Measurements from ENCODE around the gene PRC1. TPM values are rescaled to one million over a fixed set of nuclear protein-coding genes. Genes with fewer than 3 reads are reported as not detected.
A peak's percentile ranks its signal among the peaks of the same experiment; 100 is the strongest.

Gene PRC1
- total and polyA plus RNA-seq, 2 of the 13 experiments (the other 11 are each of a cell fraction or from before 2014, with no cell fraction given): 137 to 162 TPM

GRCh38 chr15:90986790-90987507 lies 7.4 kb downstream of the PRC1 start:
- WGBS (ENCODE audit: low lambda C conversion rate): 90% methylated on average over 11 of the region's 11 CpGs
- in situ Hi-C loops (cut with HindIII; ENCODE audit: extremely low pct_ligation_motif_present, low pct_unique_long_range_greater_than_20kb): no loop called here
- peaks cover 3 to 31% of the 10 kb centered on the region in 2 experiments; a peak in 3 of 5 replicates for H3K36me3 ChIP-seq (replicated peaks in 1 of 2; ENCODE audit: control insufficient read depth in 1 of 2, insufficient read depth in 2 of 2, low read length in 2 of 2)
- ChIA-PET POLR2A (interaction anchor here (0.8 kb wide), 1 partner anchor 57 kb away, joined by 3 read pairs; no protein-coding TSS in a partner anchor), CTCF (ENCODE audit: low intra/inter-chr PET ratio, low total read pairs) (no interaction called here)
- no peak overlapping the region for H3K4me2 ChIP-seq (ENCODE audit: low read depth, low read length)
- no peak overlapping the region for H2AFZ ChIP-seq (ENCODE audit: low read length)
- no TSS peak for BruUV-seq (replicated peaks)
- no peaks in the 10 kb centered on the region for H3K9me3 ChIP-seq (ENCODE audit: low read length)
- 0 out of 2 replicates have a peak, but pooled peaks have one; percentile 27 for TF ChIP-seq ZNF770 (CRISPR knock-in tag; IDR thresholded peaks at IDR 0.05)
- no peak for TF ChIP-seq ZNF17 (CRISPR knock-in tag; IDR thresholded peaks at IDR 0.05)
- intact Hi-C loops (cut with micrococcal nuclease; ENCODE audit: unreplicated experiment): no loop called here
- ATAC-seq: no peak
- no peak for DNase-seq (ENCODE audit: low spot score)
- peaks cover 26% of the 10 kb centered on the region for H3K4me1 ChIP-seq (ENCODE audit: insufficient read depth, low read length)
- no peak overlapping the region for H3K4me3 ChIP-seq (replicated peaks in 1 of 3; ENCODE audit: insufficient read depth in 1 of 3, low read depth in 2 of 3, low read length in 3 of 3)
- H3K27ac ChIP-seq (ENCODE audit: extremely low read length, insufficient read depth, low read length): no peak overlapping the region
- FAIRE-seq: no peak
- peaks cover 71% of the 10 kb centered on the region for H3K79me2 ChIP-seq (ENCODE audit: insufficient read depth, low read length)
- no peak overlapping the region for H3K9ac ChIP-seq (ENCODE audit: insufficient read depth, low read depth, low read length)
- H3K27me3 ChIP-seq (ENCODE audit: control insufficient read depth in 1 of 2, insufficient read depth in 2 of 2, low read length in 2 of 2): no peaks in the 10 kb centered on the region
- H4K20me1 ChIP-seq (ENCODE audit: insufficient read depth, low read length): peaks cover 7% of the 10 kb centered on the region; the same call in 1 of the 2 replicates

GRCh38 chr15:90982135-90982534 lies 12.2 kb downstream of the PRC1 start:
- POLR2A ChIA-PET: no interaction called here
- intact Hi-C loops (cut with micrococcal nuclease; ENCODE audit: unreplicated experiment): no loop called here
- no peaks in the 10 kb centered on the region for H4K20me1 ChIP-seq (ENCODE audit: insufficient read depth, low read length)
- H2AFZ ChIP-seq (ENCODE audit: low read length): no peak overlapping the region
- no peaks in the 10 kb centered on the region for H3K9me3 ChIP-seq (ENCODE audit: low read length)
- no peaks in the 10 kb centered on the region for H3K4me1 ChIP-seq (ENCODE audit: insufficient read depth, low read length)
- 99% methylated on average over 5 of the region's 5 CpGs for WGBS (ENCODE audit: low lambda C conversion rate)
- in situ Hi-C loops (cut with HindIII; ENCODE audit: extremely low pct_ligation_motif_present, low pct_unique_long_range_greater_than_20kb): no loop called here
- CTCF ChIA-PET (ENCODE audit: low intra/inter-chr PET ratio, low total read pairs): no interaction called here
- no peak for ATAC-seq
- H3K79me2 ChIP-seq (ENCODE audit: insufficient read depth, low read length): peaks cover 27% of the 10 kb centered on the region
- H3K9ac ChIP-seq (ENCODE audit: insufficient read depth, low read depth, low read length): no peak overlapping the region
- H3K27me3 ChIP-seq (ENCODE audit: control insufficient read depth in 1 of 2, insufficient read depth in 2 of 2, low read length in 2 of 2): no peaks in the 10 kb centered on the region
- TF ChIP-seq ZNF781 (CRISPR knock-in tag; IDR thresholded peaks at IDR 0.05; ENCODE audit: borderline replicate concordance, not compliant biosample characterization): no peak
- TF ChIP-seq CEBPB (IDR thresholded peaks at IDR 0.05; ENCODE audit: borderline replicate concordance, low read depth, low read length): peak; percentile 72
- BruUV-seq (replicated peaks): no TSS peak
- H3K4me3 ChIP-seq (replicated peaks in 1 of 3; ENCODE audit: insufficient read depth in 1 of 3, low read depth in 2 of 3, low read length in 3 of 3): no peak overlapping the region
- H3K27ac ChIP-seq (ENCODE audit: extremely low read length, insufficient read depth, low read length): no peak overlapping the region
- H3K36me3 ChIP-seq (replicated peaks in 1 of 2; ENCODE audit: control insufficient read depth in 1 of 2, insufficient read depth in 2 of 2, low read length in 2 of 2): peaks cover 16 to 73% of the 10 kb centered on the region in 2 experiments
- no peak overlapping the region for H3K4me2 ChIP-seq (ENCODE audit: low read depth, low read length)
- no peak for FAIRE-seq
- DNase-seq (ENCODE audit: low spot score): no peak

All from HepG2 (cell line).